IMR-90 (cell line): ENCODE data around the gene CNDP1. TPM values are rescaled to one million over a fixed set of nuclear protein-coding genes. Genes with fewer than 3 reads are reported as not detected.

Experiments
- ATAC-seq: fragments of 200-7000 bp; cut with Tn5 transposase; 2 replicates; pipeline ENCODE4 v1.9.1; 2020; ENCODE audit warnings: low read depth, mild to moderate bottlenecking, moderate library complexity
- BruUV-seq: library from RNA; stranded (reverse); fragments of 400-500 nt; replicated peaks from 2 replicates; lab custom pipeline; 2021; lab: Mats Ljungman, UMichigan
- CTCF ChIA-PET: fragments of 300-600 bp; formaldehyde crosslinking; extraction: SDS; loops from one replicate; lab custom pipeline; 2021; ENCODE audit warnings: antibody characterized with exemption; lab: Yijun Ruan, JAX
- POLR2A ChIA-PET: fragments of 300-600 bp; sonication (Branson Sonifier 250); formaldehyde crosslinking; loops from one replicate; lab custom pipeline; 2022; ENCODE audit warnings: antibody characterized with exemption; ENCODE audit not compliant: unreplicated experiment; lab: Charles Lee
- DNase-seq: peaks from one replicate; pipeline ENCODE4 v3.0.0; 2013
- H2AFZ ChIP-seq: replicated peaks from 2 replicates; pipeline ENCODE3; 2013; ENCODE audit warnings: low read length, mild to moderate bottlenecking; ENCODE audit not compliant: poor library complexity
- H2AK5ac ChIP-seq: 2 replicates; pipeline ENCODE4 v1.6.1; 2013; ENCODE audit warnings: low read depth, low read length, inconsistent platforms
- H2AK9ac ChIP-seq: replicated peaks from 2 replicates; pipeline ENCODE3; 2013; ENCODE audit warnings: mild to moderate bottlenecking, low read depth, low read length, moderate library complexity; ENCODE audit not compliant: poor library complexity
- H2BK120ac ChIP-seq: 2 replicates; pipeline ENCODE4 v1.6.1; 2013; ENCODE audit warnings: low read depth, low read length, inconsistent platforms
- H2BK15ac ChIP-seq: 3 replicates; pipeline ENCODE4 v1.6.1; 2013; ENCODE audit warnings: low read depth, low read length, inconsistent platforms
- H2BK20ac ChIP-seq: 2 replicates; pipeline ENCODE4 v1.6.1; 2013; ENCODE audit warnings: low read depth, mild to moderate bottlenecking, inconsistent platforms, low read length, moderate library complexity
- H2BK5ac ChIP-seq: 2 replicates; pipeline ENCODE4 v1.6.1; 2013; ENCODE audit warnings: mild to moderate bottlenecking, low read depth, low read length, inconsistent platforms; ENCODE audit not compliant: poor library complexity, severe bottlenecking
- H3K14ac ChIP-seq: replicated peaks from 2 replicates; pipeline ENCODE4 v1.6.1; 2013; ENCODE audit warnings: low read depth, low read length, inconsistent platforms
- H3K18ac ChIP-seq: 2 replicates; pipeline ENCODE4 v1.6.1; 2013; ENCODE audit warnings: low read depth, low read length, control low read depth
- H3K23ac ChIP-seq: 2 replicates; pipeline ENCODE4 v1.6.1; 2013; ENCODE audit warnings: low read depth, low read length, inconsistent platforms
- H3K27ac ChIP-seq: 2 replicates; pipeline ENCODE4 v1.5.1; 2013; ENCODE audit warnings: mild to moderate bottlenecking, control low read depth, low read length; ENCODE audit not compliant: insufficient read depth
- H3K27me3 ChIP-seq: 2 replicates; pipeline ENCODE4 v1.6.1; 2013; ENCODE audit warnings: low read length; ENCODE audit not compliant: control insufficient read depth, insufficient read depth
- H3K36me3 ChIP-seq: 2 replicates; pipeline ENCODE4 v1.6.1; 2013; ENCODE audit warnings: low read length, mixed read lengths; ENCODE audit not compliant: control insufficient read depth, insufficient read depth
- H3K4ac ChIP-seq: 2 replicates; pipeline ENCODE4 v1.6.1; 2013; ENCODE audit warnings: low read depth, low read length, inconsistent platforms
- H3K4me1 ChIP-seq: 2 replicates; pipeline ENCODE4 v1.6.1; 2013; ENCODE audit warnings: low read length, mixed read lengths; ENCODE audit not compliant: control insufficient read depth, insufficient read depth
- H3K4me2 ChIP-seq: 2 replicates; pipeline ENCODE4 v1.6.1; 2013; ENCODE audit warnings: low read depth, mild to moderate bottlenecking, control low read depth, low read length, moderate library complexity
- H3K4me3 ChIP-seq: 2 replicates; pipeline ENCODE4 v1.5.1; 2013; ENCODE audit warnings: low read depth, mild to moderate bottlenecking, control low read depth, low read length, moderate library complexity; ENCODE audit not compliant: insufficient read depth
- H3K56ac ChIP-seq: 2 replicates; pipeline ENCODE4 v1.6.1; 2013; ENCODE audit warnings: low read length, inconsistent platforms; ENCODE audit not compliant: insufficient read depth; ENCODE audit errors: extremely low read depth
- H3K79me1 ChIP-seq, 2 experiments: 2 replicates each; pipeline ENCODE4 v1.6.1; 2013; ENCODE audit warnings: low read length in 2 of 2, inconsistent platforms in 1 of 2, low read depth in 1 of 2
- H3K9ac ChIP-seq: 2 replicates; pipeline ENCODE4 v1.6.1; 2013; ENCODE audit warnings: low read depth, low read length, control low read depth
- H3K9me1 ChIP-seq: 2 replicates; pipeline ENCODE4 v1.6.1; 2013; ENCODE audit warnings: low read length, inconsistent platforms; ENCODE audit not compliant: insufficient read depth
- H3K9me3 ChIP-seq: 2 replicates; pipeline ENCODE4 v1.6.1; 2013; ENCODE audit warnings: low read length; ENCODE audit not compliant: control insufficient read depth, insufficient read depth
- H4K20me1 ChIP-seq: 2 replicates; pipeline ENCODE4 v1.6.1; 2013; ENCODE audit warnings: low read length, inconsistent platforms; ENCODE audit not compliant: insufficient read depth
- H4K5ac ChIP-seq: 2 replicates; pipeline ENCODE4 v1.6.1; 2013; ENCODE audit warnings: mild to moderate bottlenecking, low read depth, low read length, control low read depth
- H4K8ac ChIP-seq, 2 experiments: 2 replicates each; pipeline ENCODE4 v1.6.1; 2013; ENCODE audit warnings: low read depth in 2 of 2, low read length in 2 of 2, control low read depth in 1 of 2, inconsistent platforms in 1 of 2
- H4K91ac ChIP-seq: 2 replicates; pipeline ENCODE4 v1.6.1; 2013; ENCODE audit warnings: low read depth, low read length, inconsistent platforms; ENCODE audit not compliant: insufficient read depth
- BHLHE40 ChIP-seq: fragments of 150-350 bp; IDR thresholded peaks from 2 replicates; pipeline ENCODE4 v1.6.1; 2016; ENCODE audit warnings: mild to moderate bottlenecking, low read depth, low read length
- CEBPB ChIP-seq: IDR thresholded peaks from 2 replicates; pipeline ENCODE4 v1.6.1; 2012; ENCODE audit warnings: low read depth, low read length, improper control_type of control experiment
- CHD1 ChIP-seq: IDR thresholded peaks from 2 replicates; pipeline ENCODE4 v1.6.1; 2012; ENCODE audit warnings: low read depth, low read length, improper control_type of control experiment
- CTCF ChIP-seq: conservative IDR thresholded peaks from 2 replicates; pipeline ENCODE4 v1.5.1; 2012; ENCODE audit warnings: mild to moderate bottlenecking, low read depth, low read length, improper control_type of control experiment
- ELK1 ChIP-seq: fragments of 150-350 bp; IDR thresholded peaks from 2 replicates; pipeline ENCODE4 v1.6.1; 2016; ENCODE audit warnings: low read depth, mild to moderate bottlenecking, low read length, moderate library complexity, borderline replicate concordance
- FOS ChIP-seq: fragments of 150-350 bp; IDR thresholded peaks from 2 replicates; pipeline ENCODE4 v1.6.1; 2016; ENCODE audit warnings: low read depth, low read length
- MAFK ChIP-seq: IDR thresholded peaks from 2 replicates; pipeline ENCODE4 v1.6.1; 2012; ENCODE audit warnings: low read depth, low read length, improper control_type of control experiment
- MAZ ChIP-seq: IDR thresholded peaks from 2 replicates; pipeline ENCODE4 v1.6.1; 2012; ENCODE audit warnings: low read depth, mild to moderate bottlenecking, low read length, improper control_type of control experiment, moderate library complexity, borderline replicate concordance
- MXI1 ChIP-seq: IDR thresholded peaks from 2 replicates; pipeline ENCODE4 v1.6.1; 2012; ENCODE audit warnings: low read depth, mild to moderate bottlenecking, low read length, moderate library complexity, borderline replicate concordance
- NFE2L2 ChIP-seq: fragments of 150-350 bp; IDR thresholded peaks from 2 replicates; pipeline ENCODE4 v1.6.1; 2016; ENCODE audit warnings: low read depth, mild to moderate bottlenecking, low read length
- POLR2A ChIP-seq: IDR thresholded peaks from 2 replicates; pipeline ENCODE4 v1.6.1; 2012; ENCODE audit warnings: mild to moderate bottlenecking, low read depth, low read length
- RAD21 ChIP-seq: IDR thresholded peaks from 2 replicates; pipeline ENCODE4 v1.6.1; 2012; ENCODE audit warnings: low read length, improper control_type of control experiment
- RCOR1 ChIP-seq: IDR thresholded peaks from 2 replicates; pipeline ENCODE4 v1.6.1; 2012; ENCODE audit warnings: mild to moderate bottlenecking, low read length, improper control_type of control experiment; ENCODE audit not compliant: insufficient replicate concordance
- RFX5 ChIP-seq: IDR thresholded peaks from 2 replicates; pipeline ENCODE4 v1.8.0; 2012; ENCODE audit warnings: low read depth, mild to moderate bottlenecking, low read length, moderate library complexity
- SMC3 ChIP-seq: fragments of 150-350 bp; IDR thresholded peaks from 2 replicates; pipeline ENCODE4 v1.6.1; 2016; ENCODE audit warnings: low read depth, mild to moderate bottlenecking, antibody characterized with exemption, low read length, moderate library complexity
- USF2 ChIP-seq: fragments of 150-350 bp; IDR thresholded peaks from 2 replicates; pipeline ENCODE4 v1.6.1; 2017; ENCODE audit warnings: mild to moderate bottlenecking, antibody characterized with exemption, low read length, low read depth
- WGBS, 2 experiments: methylation state at CpG; one replicate each; pipeline versions ENCODE4 v1.1.5 to v1.1.7; 2013; ENCODE audit warnings: missing lambda C conversion rate in 2 of 2; ENCODE audit not compliant: insufficient read length in 1 of 2; ENCODE audit errors: extremely low coverage in 2 of 2; 5-methylcytosine and 5-hydroxymethylcytosine counted together
- dilution Hi-C: fragments of 300-500 bp; cut with HindIII; formaldehyde crosslinking; loops from one replicate; pipeline ENCODE4 v1.14.3; 2018; ENCODE audit warnings: low sequenced_read_pairs; ENCODE audit not compliant: unreplicated experiment
- in situ Hi-C: fragments of 300-500 bp; cut with MboI; formaldehyde crosslinking; loops from 3 replicates; pipeline ENCODE4 v1.14.3; 2019; ENCODE audit warnings: low sequenced_read_pairs, inconsistent platforms, mixed read lengths
- intact Hi-C: fragments of 100-400 bp; cut with micrococcal nuclease; formaldehyde crosslinking; loops from 2 replicates; pipeline ENCODE4 v1.10.0; 2022
- polyA plus RNA-seq, 3 experiments: library from polyadenylated mRNA; depleted of rRNA; stranded (reverse); fragments of >200 nt; gene quantifications; 2 replicates each; pipeline ENCODE4 v1.2.3, GENCODE V29; 2012; ENCODE audit warnings: low replicate concordance in 1 of 3
- total RNA-seq: library from RNA; depleted of rRNA; stranded (reverse); fragments of >200 nt; gene quantifications from 2 replicates; pipeline ENCODE4 v1.2.3, GENCODE V29; 2012

The CNDP1 gene
- total and polyA plus RNA-seq, 2 of the 4 experiments (the other 2 are of a cell fraction) = not detected

- BruUV-seq = no TSS peak
- H4K20me1 ChIP-seq = no peaks in the 10 kb centered on the region
- no peak overlapping the region for H4K5ac ChIP-seq
- no peak overlapping the region for H4K91ac ChIP-seq
- no peaks in the 10 kb centered on the region for H3K9me1 ChIP-seq
- no peak overlapping the region for H3K23ac ChIP-seq
- H3K56ac ChIP-seq = no peak overlapping the region
- no peak overlapping the region for H2AK5ac ChIP-seq
- no peak overlapping the region for H3K14ac ChIP-seq
- no peaks in the 10 kb centered on the region; the same call in 1 of the 2 replicates for H3K36me3 ChIP-seq
- H2BK15ac ChIP-seq = no peak overlapping the region
- H3K27ac ChIP-seq = no peak overlapping the region
- H4K8ac ChIP-seq = no peak overlapping the region
- no peak overlapping the region for H2BK5ac ChIP-seq
- no peak overlapping the region for H3K4me2 ChIP-seq
- H2AK9ac ChIP-seq = no peak overlapping the region
- intact Hi-C loops = no loop called here
- WGBS, 2 experiments = 80% methylated on average over 1 of the region's 6 CpGs; no CpG with 5 or more reads in 1 of the 2 experiments
- no peak overlapping the region for H2BK120ac ChIP-seq
- no peak overlapping the region for H2BK20ac ChIP-seq
- POLR2A ChIA-PET = interaction anchor here (0.6 kb wide), 1 partner anchor 8 kb away, joined by 3 read pairs; no protein-coding TSS in a partner anchor
- peaks cover 14% of the 10 kb centered on the region for H3K27me3 ChIP-seq
- H3K9ac ChIP-seq = no peak overlapping the region
- H2AFZ ChIP-seq = no peak overlapping the region
- no peak overlapping the region for H3K18ac ChIP-seq
- ATAC-seq (no peak), DNase-seq (no peak)
- CTCF ChIA-PET = no interaction called here
- dilution Hi-C loops = no loop called here
- TF ChIP-seq RFX5 (no peak), POLR2A (no peak), USF2 (no peak), MAFK (no peak), RAD21 (no peak), MAZ (no peak), FOS (no peak), MXI1 (no peak), BHLHE40 (no peak), CEBPB (no peak), CTCF (no peak), ELK1 (no peak), CHD1 (no peak), SMC3 (no peak), RCOR1 (no peak), NFE2L2 (no peak)
- in situ Hi-C loops = no loop called here
- H3K4me1 ChIP-seq = no peaks in the 10 kb centered on the region
- H3K4ac ChIP-seq = no peak overlapping the region
- H3K79me1 ChIP-seq = no peaks in the 10 kb centered on the region; a peak in 2 of 4 replicates
- H3K9me3 ChIP-seq = no peaks in the 10 kb centered on the region
- no peak overlapping the region for H3K4me3 ChIP-seq
Measured at GRCh38 chr18:74589021-74589420, 54.7 kb downstream of the CNDP1 start.
